DMS79 treated with DMSO at 0.1 percent for 48 hours (cell line): ENCODE results near the gene C22orf23.
A peak's percentile ranks its signal among the peaks of the same experiment; 100 is the strongest.
"Not testable (repeated sequence)": the region's sequence is repeated elsewhere in the genome, so short reads cannot be mapped to it uniquely, and the experiment has no call there.

ENCODE experiments used
- DNase-seq: peaks from one replicate; lab custom pipeline; 2025; lab: John Stamatoyannopoulos, UW

The C22orf23 gene

GRCh38 chr22:37982151-37982785, 28.9 kb upstream of the C22orf23 start:
- DNase-seq = no peak

GRCh38 chr22:37981282-37982011, 28.0 kb upstream of the C22orf23 start:
- no peak for DNase-seq

- DNase-seq = no peak
These were observed 26.4 kb upstream of the C22orf23 start for GRCh38 chr22:37979782-37980181.

- DNase-seq = no peak
These were observed 23.1 kb upstream of the C22orf23 start for GRCh38 chr22:37976547-37976946.

DNA sequence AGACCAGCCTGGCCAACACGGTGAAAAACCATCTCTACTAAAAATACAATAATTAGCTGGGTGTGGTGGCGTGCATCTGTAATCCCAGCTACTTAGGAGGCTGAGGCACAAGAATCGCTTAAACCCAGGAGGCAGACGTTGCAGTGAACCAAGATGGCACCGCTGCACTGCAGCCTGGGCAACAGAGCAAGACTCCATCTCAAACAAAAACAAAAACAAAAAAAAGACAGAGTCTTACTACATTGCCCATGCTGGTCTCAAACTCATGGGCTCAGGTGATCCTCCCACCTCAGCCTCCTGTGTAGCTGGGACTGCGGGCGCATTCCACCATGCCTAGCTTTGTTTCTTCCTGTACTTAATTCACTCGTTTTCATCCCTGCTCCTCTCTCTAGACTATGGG, 22.6 kb upstream of the C22orf23 start:
- DNase-seq = not testable (repeated sequence)

DNA sequence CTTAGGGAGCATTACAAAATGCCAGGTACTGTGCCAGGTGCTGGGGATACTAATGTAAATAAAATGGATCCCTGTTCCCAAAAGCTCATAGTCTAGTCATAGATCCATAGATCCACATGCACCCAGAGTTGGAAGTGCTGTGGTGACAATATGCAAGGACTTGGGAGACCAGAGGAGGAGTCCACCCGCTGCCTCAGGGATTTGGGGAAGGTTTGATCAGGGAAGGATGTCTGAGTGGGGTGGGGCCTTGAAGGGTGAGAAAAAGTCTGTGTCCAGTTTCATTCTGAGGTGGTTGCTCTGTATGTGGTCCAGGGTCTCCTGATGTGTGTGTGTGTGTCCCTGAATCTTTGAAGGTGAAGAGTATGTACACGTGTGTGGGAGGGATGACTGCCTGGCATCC, 21.8 kb upstream of the C22orf23 start:
- DNase-seq = no peak

- DNase-seq = no peak
These were observed 20.1 kb upstream of the C22orf23 start for GRCh38 chr22:37973271-37974170.

GRCh38 chr22:37972527-37972926, 19.1 kb upstream of the C22orf23 start:
- peak; percentile 2 for DNase-seq

- DNase-seq = no peak
These were observed 18.4 kb upstream of the C22orf23 start for GRCh38 chr22:37971475-37972434.

DNA sequence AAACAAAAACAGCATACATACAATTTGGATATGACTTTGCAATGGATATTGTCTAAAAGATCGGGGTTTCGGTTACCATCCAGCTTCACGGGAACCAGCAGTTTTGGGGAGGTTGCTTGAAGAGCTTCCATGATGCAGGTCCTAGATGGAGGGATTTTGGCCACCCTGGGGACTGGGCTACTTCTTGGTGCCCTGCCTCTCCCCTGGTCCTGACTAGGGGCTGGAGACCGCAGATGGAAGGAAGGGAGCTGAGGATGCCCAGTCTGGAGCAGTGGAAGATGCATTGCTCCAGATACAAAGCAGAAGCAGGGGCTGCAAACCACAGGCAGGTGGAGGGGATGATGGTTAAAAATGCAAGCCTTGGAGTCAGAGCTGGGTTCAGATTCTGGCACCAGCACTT, 17.5 kb upstream of the C22orf23 start:
- DNase-seq = no peak

- no peak for DNase-seq
These were observed 15.3 kb upstream of the C22orf23 start for GRCh38 chr22:37968452-37969251.

DNA sequence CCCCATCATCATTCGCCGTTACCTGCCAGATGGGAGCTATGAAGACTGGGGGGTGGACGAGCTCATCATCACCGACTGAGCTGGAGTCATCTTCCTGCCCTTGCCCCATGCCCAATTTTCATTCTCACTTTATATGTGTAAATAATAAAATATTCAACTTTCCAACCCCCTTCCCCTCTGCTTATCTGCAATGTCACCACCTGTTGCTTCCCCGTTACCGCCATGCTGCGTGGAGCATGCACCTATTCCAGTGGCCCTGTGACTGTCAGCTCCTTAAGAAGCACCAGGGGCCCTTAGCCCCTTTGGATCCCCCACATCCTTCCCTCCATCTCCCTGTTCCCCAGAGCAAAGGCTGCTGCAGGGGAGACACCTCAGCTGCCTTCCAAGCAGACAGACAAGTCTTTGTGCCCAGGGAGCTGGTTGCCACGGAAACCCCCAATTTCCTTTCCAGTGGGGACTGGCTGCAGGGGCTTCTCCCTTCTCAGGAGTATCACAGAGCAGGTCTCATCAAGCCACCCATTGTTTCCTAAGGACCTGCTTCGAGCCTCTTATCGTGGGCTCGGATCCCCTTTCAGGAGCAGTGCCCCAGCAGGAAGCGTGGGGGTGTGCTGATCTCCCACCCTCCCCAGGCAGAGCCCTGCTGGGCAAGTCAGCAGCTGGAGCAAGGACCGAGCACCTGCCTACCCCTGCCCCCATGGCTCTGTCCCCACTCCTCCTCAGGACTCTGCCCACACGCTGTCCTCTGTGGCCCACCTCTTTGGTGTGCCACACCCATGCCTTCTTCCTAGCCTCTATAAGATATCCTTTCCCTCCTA, 14.4 kb upstream of the C22orf23 start:
- no peak for DNase-seq

DNA sequence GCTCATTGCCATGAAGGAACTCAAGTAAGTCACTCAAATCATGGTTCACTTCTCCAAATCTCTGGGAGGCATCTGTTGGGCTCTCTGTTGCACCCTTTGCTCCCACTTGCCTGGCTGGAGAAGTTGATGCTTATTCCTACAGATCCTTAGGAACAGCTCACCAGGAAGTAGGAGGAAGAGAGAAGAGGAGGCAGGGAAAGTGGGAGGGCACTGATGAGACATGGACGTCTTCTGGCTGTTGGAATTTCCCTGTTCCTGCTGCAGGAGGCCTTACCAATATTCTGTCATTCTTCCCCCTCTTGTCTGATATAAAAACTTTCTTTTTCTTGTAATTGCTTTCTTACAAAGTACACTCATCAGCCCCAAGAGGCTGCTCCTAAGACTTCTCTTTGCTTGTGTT, 13.7 kb upstream of the C22orf23 start:
- DNase-seq = no peak

- no peak for DNase-seq
These were observed 12.7 kb upstream of the C22orf23 start for GRCh38 chr22:37965940-37966664.

- no peak for DNase-seq
These were observed 7.7 kb upstream of the C22orf23 start for GRCh38 chr22:37961062-37961461.

DNA sequence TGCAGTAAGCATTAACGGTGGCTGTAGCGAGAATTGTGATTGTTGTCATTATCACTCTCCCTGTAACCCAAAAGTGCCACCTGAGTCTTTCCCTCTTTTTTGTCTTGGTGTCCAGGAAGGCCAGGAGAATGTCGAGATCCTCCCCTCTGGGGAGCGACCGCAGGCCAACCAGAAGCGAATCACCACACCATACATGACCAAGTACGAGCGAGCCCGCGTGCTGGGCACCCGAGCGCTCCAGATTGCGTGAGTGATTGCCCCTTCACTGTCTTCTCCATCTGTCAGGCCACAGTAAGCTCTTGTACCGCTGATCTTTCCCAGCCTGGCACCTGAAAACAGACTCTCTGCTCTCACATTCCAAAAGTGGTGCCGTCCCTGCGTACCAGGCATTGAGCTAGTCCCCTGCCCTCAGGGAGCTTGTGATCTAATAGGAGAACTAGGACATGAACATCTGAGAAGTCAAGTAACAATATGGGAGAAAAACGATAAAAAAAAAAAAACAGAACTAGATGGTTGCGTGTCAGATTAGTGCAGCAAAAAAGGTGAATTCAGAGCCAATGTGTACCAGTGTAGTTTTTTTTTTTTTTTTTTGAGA, 5.9 kb upstream of the C22orf23 start:
- no peak for DNase-seq

DNA sequence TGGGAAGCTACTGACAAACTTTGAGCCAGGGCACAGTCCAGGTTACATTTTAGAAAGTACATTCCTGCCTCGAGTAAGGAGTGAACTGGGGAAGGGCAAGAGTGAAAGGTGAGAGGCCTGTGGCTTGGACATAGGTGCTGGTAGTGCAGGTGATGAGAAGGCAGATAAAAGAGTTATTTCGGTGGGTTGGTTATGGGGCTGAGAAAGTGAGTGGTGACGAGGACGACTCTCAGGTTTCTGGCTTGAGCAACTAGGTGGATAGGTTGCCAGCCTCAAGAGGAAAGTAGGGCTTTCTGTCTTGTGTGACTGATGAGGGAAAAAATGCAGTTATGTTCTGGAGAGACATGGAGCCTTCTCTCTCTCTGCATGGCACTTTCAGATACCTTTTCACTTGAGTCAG, 3.8 kb upstream of the C22orf23 start:
- DNase-seq = no peak

- not testable (repeated sequence) for DNase-seq
These were observed 2.5 kb upstream of the C22orf23 start for GRCh38 chr22:37955825-37956397.
